HepG2 (cell line): ENCODE data around the gene TLX1. TPM values are rescaled to one million over a fixed set of nuclear protein-coding genes. Genes with fewer than 3 reads are reported as not detected.

Source experiments
- AGO1 ChIP-seq: fragments of 200-400 bp; formaldehyde crosslinking; IDR thresholded peaks from 2 replicates; pipeline ENCODE4 v1.6.1; 2017; ENCODE audit warnings: mild to moderate bottlenecking, low read depth, low read length, moderate library complexity; ENCODE audit not compliant: poor library complexity, severe bottlenecking
- ATF1 ChIP-seq: IDR thresholded peaks from 2 replicates; pipeline ENCODE4 v1.6.1; 2016; ENCODE audit warnings: mild to moderate bottlenecking, control low read depth
- CENPT ChIP-seq: sonication (generic); formaldehyde crosslinking; IDR thresholded peaks from 2 replicates; pipeline ENCODE4 v1.8.0; 2022; ENCODE audit warnings: low read depth, mild to moderate bottlenecking, moderate library complexity, missing genetic modification reagents
- ELF3 ChIP-seq: IDR thresholded peaks from 2 replicates; pipeline ENCODE4 v1.6.1; 2016; ENCODE audit warnings: missing genetic modification reagents, missing compliant biosample characterization
- FOSL1 ChIP-seq: sonication (generic); formaldehyde crosslinking; IDR thresholded peaks from 2 replicates; pipeline ENCODE4 v1.9.0; 2021; ENCODE audit warnings: missing genetic modification reagents, borderline replicate concordance
- HNF1A ChIP-seq, 2 experiments: sonication (generic) in 1 of 2; formaldehyde crosslinking in 1 of 2; IDR thresholded peaks; 2 replicates each; pipeline versions ENCODE4 v1.4.0 to v1.6.1; 2016 to 2020; ENCODE audit warnings: borderline replicate concordance in 1 of 2, low read depth in 1 of 2, mild to moderate bottlenecking in 1 of 2, missing genetic modification reagents in 1 of 2
- KLF15 ChIP-seq: sonication (generic); formaldehyde crosslinking; IDR thresholded peaks from 2 replicates; pipeline ENCODE4 v1.8.1; 2023; ENCODE audit warnings: borderline replicate concordance, mild to moderate bottlenecking, inconsistent platforms, missing genetic modification reagents, mixed read lengths
- PITX1 ChIP-seq: sonication (generic); formaldehyde crosslinking; IDR thresholded peaks from 2 replicates; pipeline ENCODE4 v1.5.1; 2020; ENCODE audit warnings: mild to moderate bottlenecking, missing genetic modification reagents
- POLR2AphosphoS5 ChIP-seq: IDR thresholded peaks from 2 replicates; pipeline ENCODE4 v1.6.1; 2012; ENCODE audit warnings: low read depth, low read length
- SOX13 ChIP-seq, 3 experiments: fragments of 450-650 bp in 1 of 3; sonication (generic) in 1 of 3; formaldehyde crosslinking in 1 of 3; IDR thresholded peaks in 2 of 3; conservative IDR thresholded peaks in 1 of 3; 2 replicates each; pipeline versions ENCODE4 v1.5.0 to v1.6.1; 2016 to 2020; ENCODE audit warnings: antibody characterized with exemption in 1 of 3, mild to moderate bottlenecking in 1 of 3, missing compliant biosample characterization in 1 of 3, missing genetic modification reagents in 1 of 3, moderate library complexity in 1 of 3
- SOX5 ChIP-seq: IDR thresholded peaks from 2 replicates; pipeline ENCODE4 v1.6.1; 2016; ENCODE audit warnings: borderline replicate concordance
- ZBTB21 ChIP-seq: sonication (generic); formaldehyde crosslinking; IDR thresholded peaks from 2 replicates; pipeline ENCODE4 v1.4.0; 2020; ENCODE audit warnings: missing genetic modification reagents
- ZFAT ChIP-seq: sonication (generic); formaldehyde crosslinking; conservative IDR thresholded peaks from 2 replicates; pipeline ENCODE4 v1.8.1; 2023; ENCODE audit warnings: missing genetic modification reagents, inconsistent platforms
- ZMAT5 ChIP-seq: sonication (generic); formaldehyde crosslinking; IDR thresholded peaks from 2 replicates; pipeline ENCODE4 v1.5.0; 2020; ENCODE audit warnings: mild to moderate bottlenecking, low read depth, missing genetic modification reagents, borderline replicate concordance
- ZNF10 ChIP-seq: sonication (generic); formaldehyde crosslinking; IDR thresholded peaks from 2 replicates; pipeline ENCODE4 v1.4.0; 2020; ENCODE audit warnings: mild to moderate bottlenecking, low read depth, missing genetic modification reagents, borderline replicate concordance
- ZNF124 ChIP-seq: sonication (generic); formaldehyde crosslinking; IDR thresholded peaks from 2 replicates; pipeline ENCODE4 v1.4.0; 2020; ENCODE audit warnings: missing genetic modification reagents
- ZNF30 ChIP-seq: sonication (generic); formaldehyde crosslinking; IDR thresholded peaks from 2 replicates; pipeline ENCODE4 v1.5.0; 2020; ENCODE audit warnings: mild to moderate bottlenecking, missing genetic modification reagents
- ZNF326 ChIP-seq: sonication (generic); formaldehyde crosslinking; IDR thresholded peaks from 2 replicates; pipeline ENCODE4 v1.4.0; 2020; ENCODE audit warnings: missing genetic modification reagents, borderline replicate concordance
- ZNF333 ChIP-seq: sonication (generic); formaldehyde crosslinking; IDR thresholded peaks from 2 replicates; pipeline ENCODE4 v1.4.0; 2020; ENCODE audit warnings: mild to moderate bottlenecking, missing genetic modification reagents, borderline replicate concordance
- ZNF468 ChIP-seq: sonication (generic); formaldehyde crosslinking; IDR thresholded peaks from 2 replicates; pipeline ENCODE4 v1.8.0; 2022; ENCODE audit warnings: mild to moderate bottlenecking, moderate library complexity, missing genetic modification reagents
- ZNF687 ChIP-seq: sonication (generic); formaldehyde crosslinking; IDR thresholded peaks from 2 replicates; pipeline ENCODE4 v1.5.1; 2020; ENCODE audit warnings: mild to moderate bottlenecking, missing genetic modification reagents, moderate library complexity
- ZNF788 ChIP-seq: sonication (generic); formaldehyde crosslinking; IDR thresholded peaks from 2 replicates; pipeline ENCODE4 v1.5.0; 2020; ENCODE audit warnings: mild to moderate bottlenecking, missing genetic modification reagents, borderline replicate concordance
- polyA plus RNA-seq, 8 experiments: library from polyadenylated mRNA; depleted of rRNA in 3 of 8; stranded (reverse) in 7 of 8; unstranded in 1 of 8; fragments of >200 nt; fragmentation: Illumina TruSeq in 4 of 8; extraction: Trizol in 4 of 8; gene quantifications; 2 replicates each; pipeline versions ENCODE4 v1.2.1 to v1.2.3, GENCODE V29; 2011 to 2016; ENCODE audit warnings: low read depth in 4 of 8, missing spikeins in 1 of 8, mixed read lengths in 1 of 8; ENCODE audit not compliant: insufficient read depth in 1 of 8
- total RNA-seq, 5 experiments: library from RNA; depleted of rRNA; stranded (reverse); fragments of >200 nt; fragmentation: Illumina TruSeq; extraction: Trizol; gene quantifications; 2 replicates each; pipeline ENCODE4 v1.2.3, GENCODE V29; 2016; ENCODE audit warnings: low read depth in 1 of 5

TLX1 gene
- total and polyA plus RNA-seq, 2 of the 13 experiments (the other 11 are each of a cell fraction or from before 2014, with no cell fraction given), result 0.07 to 0.26 TPM

- TF ChIP-seq FOSL1 (CRISPR knock-in tag) (no peak), ELF3 (CRISPR knock-in tag) (no peak), HNF1A (IDR thresholded peaks at IDR 0.05; ENCODE audit: low read depth) (no peak), HNF1A (CRISPR knock-in tag; IDR thresholded peaks at IDR 0.05; ENCODE audit: borderline replicate concordance) (no peak), ZNF10 (CRISPR knock-in tag) (no peak), ZNF326 (no peak), ZNF468 (CRISPR knock-in tag) (no peak), AGO1 (no peak), SOX13 (IDR thresholded peaks at IDR 0.05) (no peak), SOX13 (CRISPR knock-in tag; conservative IDR thresholded peaks at IDR 0.05 in 1 of 2, IDR thresholded peaks at IDR 0.05 in 1 of 2) (0 out of 4 replicates have a peak, but pooled peaks of 1 of the 2 experiments have one; percentile 7), KLF15 (CRISPR knock-in tag) (no peak), PITX1 (CRISPR knock-in tag) (peak; percentile 84; the same call in 1 of the 2 replicates), ZBTB21 (CRISPR knock-in tag) (no peak), SOX5 (CRISPR knock-in tag) (no peak), ATF1 (CRISPR knock-in tag) (no peak), CENPT (no peak), ZNF30 (CRISPR knock-in tag) (no peak), ZNF124 (CRISPR knock-in tag) (no peak), ZNF687 (CRISPR knock-in tag) (no peak; the same call in 1 of the 2 replicates), ZFAT (CRISPR knock-in tag) (no peak), ZNF333 (CRISPR knock-in tag) (no peak), ZMAT5 (CRISPR knock-in tag) (no peak), POLR2AphosphoS5 (no peak), ZNF788 (CRISPR knock-in tag) (no peak)
Observed at GRCh38 chr10:101092881-101093354, 38.2 kb upstream of the TLX1 start (continued).
